HepG2 (cell line): ENCODE results near the gene KRTAP10-2. TPM values are rescaled to one million over a fixed set of nuclear protein-coding genes. Genes with fewer than 3 reads are reported as not detected.

Experiments
- FIP1L1 ChIP-seq: fragments of 200-400 bp; formaldehyde crosslinking; IDR thresholded peaks from 2 replicates; pipeline ENCODE4 v1.6.1; 2018; ENCODE audit warnings: low read depth, mild to moderate bottlenecking, low read length, moderate library complexity, borderline replicate concordance; ENCODE audit not compliant: insufficient read depth
- NFKBIZ ChIP-seq: IDR thresholded peaks from 2 replicates; pipeline ENCODE4 v1.6.1; 2018; ENCODE audit warnings: missing genetic modification reagents, missing compliant biosample characterization
- RNF2 ChIP-seq: fragments of 450-650 bp; conservative IDR thresholded peaks from 2 replicates; pipeline ENCODE4 v1.6.1; 2016; ENCODE audit warnings: low read depth
- RXRB ChIP-seq: IDR thresholded peaks from 2 replicates; pipeline ENCODE4 v1.6.1; 2016; ENCODE audit warnings: borderline replicate concordance, missing genetic modification reagents, missing compliant biosample characterization
- SOX6 ChIP-seq, 2 experiments: fragments of 450-650 bp in 1 of 2; sonication (generic) in 1 of 2; formaldehyde crosslinking in 1 of 2; IDR thresholded peaks; 2 replicates each; pipeline versions ENCODE4 v1.4.0 to v1.6.1; 2017 to 2020; ENCODE audit warnings: antibody characterized with exemption in 1 of 2, mild to moderate bottlenecking in 1 of 2, missing genetic modification reagents in 1 of 2
- ZMYM2 ChIP-seq: sonication (generic); formaldehyde crosslinking; IDR thresholded peaks from 2 replicates; pipeline ENCODE4 v1.8.0; 2022; ENCODE audit warnings: mild to moderate bottlenecking, missing genetic modification reagents
- ZNF451 ChIP-seq: sonication (generic); formaldehyde crosslinking; IDR thresholded peaks from 2 replicates; pipeline ENCODE4 v1.5.0; 2020; ENCODE audit warnings: mild to moderate bottlenecking, missing genetic modification reagents
- ZNF510 ChIP-seq: sonication (generic); formaldehyde crosslinking; IDR thresholded peaks from 2 replicates; pipeline ENCODE4 v1.4.0; 2020; ENCODE audit warnings: low read depth, mild to moderate bottlenecking, missing genetic modification reagents
- ZNF552 ChIP-seq: sonication (generic); formaldehyde crosslinking; IDR thresholded peaks from 2 replicates; pipeline ENCODE4 v1.9.0; 2022; ENCODE audit warnings: missing genetic modification reagents, mild to moderate bottlenecking, borderline replicate concordance
- ZNF747 ChIP-seq: sonication (generic); formaldehyde crosslinking; IDR thresholded peaks from 2 replicates; pipeline ENCODE4 v1.8.1; 2023; ENCODE audit warnings: missing genetic modification reagents, mild to moderate bottlenecking, borderline replicate concordance
- ZSCAN30 ChIP-seq: sonication (generic); formaldehyde crosslinking; IDR thresholded peaks from 2 replicates; pipeline ENCODE4 v1.5.0; 2020; ENCODE audit warnings: mild to moderate bottlenecking, missing genetic modification reagents
- polyA plus RNA-seq, 8 experiments: library from polyadenylated mRNA; depleted of rRNA in 3 of 8; stranded (reverse) in 7 of 8; unstranded in 1 of 8; fragments of >200 nt; fragmentation: Illumina TruSeq in 4 of 8; extraction: Trizol in 4 of 8; gene quantifications; 2 replicates each; pipeline versions ENCODE4 v1.2.1 to v1.2.3, GENCODE V29; 2011 to 2016; ENCODE audit warnings: low read depth in 4 of 8, missing spikeins in 1 of 8, mixed read lengths in 1 of 8; ENCODE audit not compliant: insufficient read depth in 1 of 8
- total RNA-seq, 5 experiments: library from RNA; depleted of rRNA; stranded (reverse); fragments of >200 nt; fragmentation: Illumina TruSeq; extraction: Trizol; gene quantifications; 2 replicates each; pipeline ENCODE4 v1.2.3, GENCODE V29; 2016; ENCODE audit warnings: low read depth in 1 of 5
- TF ChIP-seq, protein P1 (sequence below): sonication (generic); formaldehyde crosslinking; IDR thresholded peaks from 2 replicates; pipeline ENCODE4 v1.8.1; 2022; ENCODE audit warnings: low read depth, mild to moderate bottlenecking, missing genetic modification reagents
- TF ChIP-seq, protein P2 (sequence below): IDR thresholded peaks from 2 replicates; pipeline ENCODE4 v1.6.1; 2016; ENCODE audit warnings: missing compliant biosample characterization, missing genetic modification reagents, borderline replicate concordance
- TF ChIP-seq, protein P3 (sequence below): sonication (generic); formaldehyde crosslinking; IDR thresholded peaks from 2 replicates; pipeline ENCODE4 v1.5.1; 2020; ENCODE audit warnings: missing genetic modification reagents, mild to moderate bottlenecking, borderline replicate concordance
- TF ChIP-seq, protein P4 (sequence below): sonication (generic); formaldehyde crosslinking; IDR thresholded peaks from 2 replicates; pipeline ENCODE4 v1.5.1; 2020; ENCODE audit warnings: mild to moderate bottlenecking, missing genetic modification reagents, borderline replicate concordance

KRTAP10-2 gene
- total and polyA plus RNA-seq, 2 of the 13 experiments (the other 11 are each of a cell fraction or from before 2014, with no cell fraction given): not detected

DNA sequence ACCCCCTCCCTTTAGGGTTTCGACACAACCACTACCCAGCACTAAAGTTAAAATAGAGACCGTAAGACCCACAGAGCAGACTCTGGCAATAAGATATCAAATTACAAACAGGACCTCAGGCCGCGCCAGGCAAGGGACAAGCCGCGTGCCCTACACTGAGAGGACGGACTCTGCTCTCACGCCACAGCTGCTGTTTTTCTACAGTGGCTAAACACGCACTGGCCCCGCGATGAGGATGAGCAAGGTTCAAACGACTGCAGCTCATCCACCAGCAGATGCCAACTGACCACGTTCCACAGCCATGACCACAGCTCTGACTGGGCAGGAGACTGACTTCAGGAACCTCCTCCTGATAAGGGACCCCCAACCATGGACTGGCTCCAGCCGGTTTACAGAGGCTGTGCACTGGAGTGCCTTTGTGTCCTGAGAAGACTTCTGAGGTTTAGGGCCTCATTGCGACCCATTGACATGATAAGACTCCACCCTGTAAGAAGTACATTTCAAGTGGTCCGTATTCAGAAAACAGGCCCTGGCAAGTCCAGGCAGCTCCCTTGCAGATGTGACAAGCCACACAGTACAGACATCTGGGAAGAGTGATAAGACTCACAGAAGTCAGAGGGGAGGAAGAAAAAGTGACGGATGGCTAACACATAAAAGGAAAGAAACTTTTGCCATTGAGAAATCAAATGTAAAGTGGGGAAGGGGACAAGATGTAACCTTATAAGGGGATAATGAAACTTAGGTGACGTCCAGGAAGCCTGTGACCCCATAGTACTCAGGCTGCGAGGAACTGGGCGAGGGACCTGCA lies 42.5 kb upstream of the KRTAP10-2 start (continued):
- TF ChIP-seq ZSCAN30: no peak
- TF ChIP-seq ZNF510 (CRISPR knock-in tag): no peak
- no peak for TF ChIP-seq SOX6 (IDR thresholded peaks at IDR 0.05)
- peak; percentile 75 for TF ChIP-seq SOX6 (CRISPR knock-in tag; IDR thresholded peaks at IDR 0.05)
- peak; percentile 93 for TF ChIP-seq RNF2
- TF ChIP-seq FIP1L1: no peak
- no peak for TF ChIP-seq ZNF552
- TF ChIP-seq, protein P1, sequence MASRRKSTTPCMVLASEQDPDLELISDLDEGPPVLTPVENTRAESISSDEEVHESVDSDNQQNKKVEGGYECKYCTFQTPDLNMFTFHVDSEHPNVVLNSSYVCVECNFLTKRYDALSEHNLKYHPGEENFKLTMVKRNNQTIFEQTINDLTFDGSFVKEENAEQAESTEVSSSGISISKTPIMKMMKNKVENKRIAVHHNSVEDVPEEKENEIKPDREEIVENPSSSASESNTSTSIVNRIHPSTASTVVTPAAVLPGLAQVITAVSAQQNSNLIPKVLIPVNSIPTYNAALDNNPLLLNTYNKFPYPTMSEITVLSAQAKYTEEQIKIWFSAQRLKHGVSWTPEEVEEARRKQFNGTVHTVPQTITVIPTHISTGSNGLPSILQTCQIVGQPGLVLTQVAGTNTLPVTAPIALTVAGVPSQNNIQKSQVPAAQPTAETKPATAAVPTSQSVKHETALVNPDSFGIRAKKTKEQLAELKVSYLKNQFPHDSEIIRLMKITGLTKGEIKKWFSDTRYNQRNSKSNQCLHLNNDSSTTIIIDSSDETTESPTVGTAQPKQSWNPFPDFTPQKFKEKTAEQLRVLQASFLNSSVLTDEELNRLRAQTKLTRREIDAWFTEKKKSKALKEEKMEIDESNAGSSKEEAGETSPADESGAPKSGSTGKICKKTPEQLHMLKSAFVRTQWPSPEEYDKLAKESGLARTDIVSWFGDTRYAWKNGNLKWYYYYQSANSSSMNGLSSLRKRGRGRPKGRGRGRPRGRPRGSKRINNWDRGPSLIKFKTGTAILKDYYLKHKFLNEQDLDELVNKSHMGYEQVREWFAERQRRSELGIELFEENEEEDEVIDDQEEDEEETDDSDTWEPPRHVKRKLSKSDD (CRISPR knock-in tag): 0 out of 2 replicates have a peak, but pooled peaks have one; percentile 68
- TF ChIP-seq NFKBIZ (CRISPR knock-in tag): peak; percentile 68; the same call in 1 of the 2 replicates
- peak; percentile 84; the same call in 1 of the 2 replicates for TF ChIP-seq RXRB (CRISPR knock-in tag)
- TF ChIP-seq, protein P2, sequence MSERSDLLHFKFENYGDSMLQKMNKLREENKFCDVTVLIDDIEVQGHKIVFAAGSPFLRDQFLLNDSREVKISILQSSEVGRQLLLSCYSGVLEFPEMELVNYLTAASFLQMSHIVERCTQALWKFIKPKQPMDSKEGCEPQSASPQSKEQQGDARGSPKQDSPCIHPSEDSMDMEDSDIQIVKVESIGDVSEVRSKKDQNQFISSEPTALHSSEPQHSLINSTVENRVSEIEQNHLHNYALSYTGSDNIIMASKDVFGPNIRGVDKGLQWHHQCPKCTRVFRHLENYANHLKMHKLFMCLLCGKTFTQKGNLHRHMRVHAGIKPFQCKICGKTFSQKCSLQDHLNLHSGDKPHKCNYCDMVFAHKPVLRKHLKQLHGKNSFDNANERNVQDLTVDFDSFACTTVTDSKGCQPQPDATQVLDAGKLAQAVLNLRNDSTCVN (CRISPR knock-in tag): peak; percentile 56; the same call in 1 of the 2 replicates
- peak; percentile 89 for TF ChIP-seq ZNF747 (CRISPR knock-in tag)
- TF ChIP-seq, protein P3, sequence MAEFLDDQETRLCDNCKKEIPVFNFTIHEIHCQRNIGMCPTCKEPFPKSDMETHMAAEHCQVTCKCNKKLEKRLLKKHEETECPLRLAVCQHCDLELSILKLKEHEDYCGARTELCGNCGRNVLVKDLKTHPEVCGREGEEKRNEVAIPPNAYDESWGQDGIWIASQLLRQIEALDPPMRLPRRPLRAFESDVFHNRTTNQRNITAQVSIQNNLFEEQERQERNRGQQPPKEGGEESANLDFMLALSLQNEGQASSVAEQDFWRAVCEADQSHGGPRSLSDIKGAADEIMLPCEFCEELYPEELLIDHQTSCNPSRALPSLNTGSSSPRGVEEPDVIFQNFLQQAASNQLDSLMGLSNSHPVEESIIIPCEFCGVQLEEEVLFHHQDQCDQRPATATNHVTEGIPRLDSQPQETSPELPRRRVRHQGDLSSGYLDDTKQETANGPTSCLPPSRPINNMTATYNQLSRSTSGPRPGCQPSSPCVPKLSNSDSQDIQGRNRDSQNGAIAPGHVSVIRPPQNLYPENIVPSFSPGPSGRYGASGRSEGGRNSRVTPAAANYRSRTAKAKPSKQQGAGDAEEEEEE (CRISPR knock-in tag): no peak
- peak; percentile 85 for TF ChIP-seq ZMYM2 (CRISPR knock-in tag)
- TF ChIP-seq, protein P4, sequence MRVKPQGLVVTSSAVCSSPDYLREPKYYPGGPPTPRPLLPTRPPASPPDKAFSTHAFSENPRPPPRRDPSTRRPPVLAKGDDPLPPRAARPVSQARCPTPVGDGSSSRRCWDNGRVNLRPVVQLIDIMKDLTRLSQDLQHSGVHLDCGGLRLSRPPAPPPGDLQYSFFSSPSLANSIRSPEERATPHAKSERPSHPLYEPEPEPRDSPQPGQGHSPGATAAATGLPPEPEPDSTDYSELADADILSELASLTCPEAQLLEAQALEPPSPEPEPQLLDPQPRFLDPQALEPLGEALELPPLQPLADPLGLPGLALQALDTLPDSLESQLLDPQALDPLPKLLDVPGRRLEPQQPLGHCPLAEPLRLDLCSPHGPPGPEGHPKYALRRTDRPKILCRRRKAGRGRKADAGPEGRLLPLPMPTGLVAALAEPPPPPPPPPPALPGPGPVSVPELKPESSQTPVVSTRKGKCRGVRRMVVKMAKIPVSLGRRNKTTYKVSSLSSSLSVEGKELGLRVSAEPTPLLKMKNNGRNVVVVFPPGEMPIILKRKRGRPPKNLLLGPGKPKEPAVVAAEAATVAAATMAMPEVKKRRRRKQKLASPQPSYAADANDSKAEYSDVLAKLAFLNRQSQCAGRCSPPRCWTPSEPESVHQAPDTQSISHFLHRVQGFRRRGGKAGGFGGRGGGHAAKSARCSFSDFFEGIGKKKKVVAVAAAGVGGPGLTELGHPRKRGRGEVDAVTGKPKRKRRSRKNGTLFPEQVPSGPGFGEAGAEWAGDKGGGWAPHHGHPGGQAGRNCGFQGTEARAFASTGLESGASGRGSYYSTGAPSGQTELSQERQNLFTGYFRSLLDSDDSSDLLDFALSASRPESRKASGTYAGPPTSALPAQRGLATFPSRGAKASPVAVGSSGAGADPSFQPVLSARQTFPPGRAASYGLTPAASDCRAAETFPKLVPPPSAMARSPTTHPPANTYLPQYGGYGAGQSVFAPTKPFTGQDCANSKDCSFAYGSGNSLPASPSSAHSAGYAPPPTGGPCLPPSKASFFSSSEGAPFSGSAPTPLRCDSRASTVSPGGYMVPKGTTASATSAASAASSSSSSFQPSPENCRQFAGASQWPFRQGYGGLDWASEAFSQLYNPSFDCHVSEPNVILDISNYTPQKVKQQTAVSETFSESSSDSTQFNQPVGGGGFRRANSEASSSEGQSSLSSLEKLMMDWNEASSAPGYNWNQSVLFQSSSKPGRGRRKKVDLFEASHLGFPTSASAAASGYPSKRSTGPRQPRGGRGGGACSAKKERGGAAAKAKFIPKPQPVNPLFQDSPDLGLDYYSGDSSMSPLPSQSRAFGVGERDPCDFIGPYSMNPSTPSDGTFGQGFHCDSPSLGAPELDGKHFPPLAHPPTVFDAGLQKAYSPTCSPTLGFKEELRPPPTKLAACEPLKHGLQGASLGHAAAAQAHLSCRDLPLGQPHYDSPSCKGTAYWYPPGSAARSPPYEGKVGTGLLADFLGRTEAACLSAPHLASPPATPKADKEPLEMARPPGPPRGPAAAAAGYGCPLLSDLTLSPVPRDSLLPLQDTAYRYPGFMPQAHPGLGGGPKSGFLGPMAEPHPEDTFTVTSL (CRISPR knock-in tag): peak; percentile 91
- TF ChIP-seq ZNF451 (CRISPR knock-in tag): peak; percentile 50; the same call in 1 of the 2 replicates
